BE2C (cell line): ENCODE results near the gene PARM1.

Experiments used
- DNase-seq: peaks from one replicate; pipeline ENCODE4 v3.0.0-alpha.2; 2020
- H3K27me3 ChIP-seq: fragments of 250-450 bp; sonication (Bioruptor Pico); 2 replicates; pipeline ENCODE4 v1.5.1; 2020; ENCODE audit warnings: mild to moderate bottlenecking
- H3K36me3 ChIP-seq: fragments of 250-450 bp; sonication (Bioruptor Pico); 2 replicates; pipeline ENCODE4 v1.5.1; 2020; ENCODE audit warnings: mild to moderate bottlenecking
- H3K4me1 ChIP-seq: fragments of 250-450 bp; sonication (Bioruptor Pico); 2 replicates; pipeline ENCODE4 v1.5.1; 2020
- H3K4me3 ChIP-seq: 2 replicates; pipeline ENCODE4 v1.5.1; 2011; ENCODE audit warnings: low read depth, low read length
- H3K9me3 ChIP-seq: fragments of 250-450 bp; sonication (Bioruptor Pico); 2 replicates; pipeline ENCODE4 v1.5.1; 2020
- CTCF ChIP-seq: IDR thresholded peaks from 2 replicates; pipeline ENCODE4 v1.5.1; 2012; ENCODE audit warnings: mild to moderate bottlenecking, low read depth, low read length

PARM1 gene

GRCh38 chr4:75058486-75058885 is 125.6 kb downstream of the PARM1 start:
- Histone ChIP-seq H3K27me3 (no peaks in the 10 kb centered on the region), H3K4me3 (no peak overlapping the region), H3K36me3 (no peaks in the 10 kb centered on the region), H3K9me3 (no peaks in the 10 kb centered on the region), H3K4me1 (peaks cover 10% of the 10 kb centered on the region)
- TF ChIP-seq CTCF, result no peak
- no peak for DNase-seq

GRCh38 chr4:75063433-75063832 is 130.5 kb downstream of the PARM1 start:
- no peaks in the 10 kb centered on the region for H3K27me3 ChIP-seq
- no peak for TF ChIP-seq CTCF
- H3K9me3 ChIP-seq, result no peaks in the 10 kb centered on the region
- H3K4me3 ChIP-seq, result no peak overlapping the region
- no peaks in the 10 kb centered on the region for H3K4me1 ChIP-seq
- no peaks in the 10 kb centered on the region for H3K36me3 ChIP-seq
- DNase-seq, result no peak

GRCh38 chr4:75065909-75066308 is 133.0 kb downstream of the PARM1 start:
- Histone ChIP-seq H3K4me1 (no peaks in the 10 kb centered on the region), H3K27me3 (no peaks in the 10 kb centered on the region), H3K9me3 (no peaks in the 10 kb centered on the region), H3K4me3 (no peak overlapping the region), H3K36me3 (no peaks in the 10 kb centered on the region)
- TF ChIP-seq CTCF, result no peak
- DNase-seq, result no peak

- no peaks in the 10 kb centered on the region for H3K36me3 ChIP-seq
- no peaks in the 10 kb centered on the region for H3K9me3 ChIP-seq
- no peak for DNase-seq
- H3K4me3 ChIP-seq, result no peak overlapping the region
- H3K27me3 ChIP-seq, result no peaks in the 10 kb centered on the region
- H3K4me1 ChIP-seq, result no peaks in the 10 kb centered on the region
- TF ChIP-seq CTCF, result no peak
These were observed 136.7 kb downstream of the PARM1 start for GRCh38 chr4:75069493-75070074.

GRCh38 chr4:75071317-75071716 is 138.4 kb downstream of the PARM1 start:
- Histone ChIP-seq H3K36me3 (no peaks in the 10 kb centered on the region), H3K4me1 (no peaks in the 10 kb centered on the region), H3K9me3 (no peaks in the 10 kb centered on the region), H3K27me3 (no peaks in the 10 kb centered on the region), H3K4me3 (no peak overlapping the region)
- TF ChIP-seq CTCF, result no peak
- no peak for DNase-seq

- Histone ChIP-seq H3K36me3 (no peaks in the 10 kb centered on the region), H3K9me3 (no peaks in the 10 kb centered on the region), H3K4me1 (no peaks in the 10 kb centered on the region), H3K4me3 (no peak overlapping the region), H3K27me3 (no peaks in the 10 kb centered on the region)
- no peak for TF ChIP-seq CTCF
- no peak for DNase-seq
These were observed 148.0 kb downstream of the PARM1 start for GRCh38 chr4:75080888-75081287.
